ENCODE measurements around the gene ZNF432.

The ZNF432 gene

GRCh38 chr19:52007806-52008557 is 40.7 kb downstream of the ZNF432 start, which contains the start of gene ZNF615:
Gene ZNF615 (minus strand): TSS chr19:52008211. CDS start chr19:52003711, 4,500 bp downstream.
- peak; percentile 78 for DNase-seq

- DNase-seq = peak; percentile 55
These were observed 41.2 kb downstream of the ZNF432 start for GRCh38 chr19:52007451-52007805.

- DNase-seq = no peak
These were observed 54.5 kb downstream of the ZNF432 start for GRCh38 chr19:51994048-51994644.

- DNase-seq = no peak
These were observed 55.2 kb downstream of the ZNF432 start for GRCh38 chr19:51993422-51993821.

GRCh38 chr19:51986309-51987291 is 62.0 kb downstream of the ZNF432 start, which contains the start of gene ZNF350:
Gene ZNF350 (minus strand): TSS chr19:51986840. CDS start chr19:51974360, 12,480 bp downstream.
- DNase-seq = peak; percentile 93

GRCh38 chr19:51983361-51983760 is 65.3 kb downstream of the ZNF432 start:
- DNase-seq = no peak
